Measurements from ENCODE around the gene PRPF38B. TPM values are rescaled to one million over a fixed set of nuclear protein-coding genes. Genes with fewer than 3 reads are reported as not detected.

The PRPF38B gene
- total and polyA plus RNA-seq, 9 of the 15 experiments (the other 6 are each of a cell fraction or from before 2014, with no cell fraction given), result 25.3 to 85.5 (median 66.4) TPM

DNA sequence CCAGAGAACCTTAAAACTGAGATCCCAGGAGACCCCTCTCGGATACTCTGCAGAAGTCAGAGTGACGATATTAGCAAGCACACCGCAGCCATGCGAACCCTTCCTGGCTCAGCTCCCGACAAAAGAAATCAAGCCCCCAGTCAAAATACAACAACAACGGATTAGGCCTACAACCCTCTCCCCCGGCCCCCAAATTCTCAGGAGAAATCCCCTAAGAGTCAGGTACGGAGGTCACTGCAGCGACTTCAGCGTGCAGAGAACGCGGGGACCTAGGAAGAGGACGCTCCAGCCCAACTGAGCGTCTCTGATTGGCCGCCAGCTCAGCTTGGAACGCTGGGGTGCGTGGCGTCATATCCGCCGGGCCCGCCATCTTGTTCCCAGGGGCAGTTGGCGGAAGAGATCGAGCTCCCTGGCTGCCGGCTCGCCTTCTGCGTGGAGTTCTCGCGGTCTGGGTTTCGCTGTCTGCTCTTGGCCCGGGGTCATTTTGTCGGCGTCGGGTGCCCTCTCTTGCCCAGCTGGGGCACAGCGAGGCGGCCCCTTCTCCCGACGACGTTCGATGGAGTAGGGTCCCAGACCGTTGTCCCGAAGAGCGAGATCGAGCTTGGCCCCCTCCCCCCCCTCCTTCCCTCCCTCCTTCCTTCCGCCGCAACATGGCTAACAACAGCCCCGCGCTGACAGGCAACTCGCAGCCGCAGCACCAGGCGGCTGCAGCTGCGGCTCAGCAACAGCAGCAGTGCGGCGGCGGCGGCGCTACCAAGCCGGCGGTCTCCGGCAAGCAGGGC lies at the start of gene PRPF38B (continued):
- TF ChIP-seq, protein P1, sequence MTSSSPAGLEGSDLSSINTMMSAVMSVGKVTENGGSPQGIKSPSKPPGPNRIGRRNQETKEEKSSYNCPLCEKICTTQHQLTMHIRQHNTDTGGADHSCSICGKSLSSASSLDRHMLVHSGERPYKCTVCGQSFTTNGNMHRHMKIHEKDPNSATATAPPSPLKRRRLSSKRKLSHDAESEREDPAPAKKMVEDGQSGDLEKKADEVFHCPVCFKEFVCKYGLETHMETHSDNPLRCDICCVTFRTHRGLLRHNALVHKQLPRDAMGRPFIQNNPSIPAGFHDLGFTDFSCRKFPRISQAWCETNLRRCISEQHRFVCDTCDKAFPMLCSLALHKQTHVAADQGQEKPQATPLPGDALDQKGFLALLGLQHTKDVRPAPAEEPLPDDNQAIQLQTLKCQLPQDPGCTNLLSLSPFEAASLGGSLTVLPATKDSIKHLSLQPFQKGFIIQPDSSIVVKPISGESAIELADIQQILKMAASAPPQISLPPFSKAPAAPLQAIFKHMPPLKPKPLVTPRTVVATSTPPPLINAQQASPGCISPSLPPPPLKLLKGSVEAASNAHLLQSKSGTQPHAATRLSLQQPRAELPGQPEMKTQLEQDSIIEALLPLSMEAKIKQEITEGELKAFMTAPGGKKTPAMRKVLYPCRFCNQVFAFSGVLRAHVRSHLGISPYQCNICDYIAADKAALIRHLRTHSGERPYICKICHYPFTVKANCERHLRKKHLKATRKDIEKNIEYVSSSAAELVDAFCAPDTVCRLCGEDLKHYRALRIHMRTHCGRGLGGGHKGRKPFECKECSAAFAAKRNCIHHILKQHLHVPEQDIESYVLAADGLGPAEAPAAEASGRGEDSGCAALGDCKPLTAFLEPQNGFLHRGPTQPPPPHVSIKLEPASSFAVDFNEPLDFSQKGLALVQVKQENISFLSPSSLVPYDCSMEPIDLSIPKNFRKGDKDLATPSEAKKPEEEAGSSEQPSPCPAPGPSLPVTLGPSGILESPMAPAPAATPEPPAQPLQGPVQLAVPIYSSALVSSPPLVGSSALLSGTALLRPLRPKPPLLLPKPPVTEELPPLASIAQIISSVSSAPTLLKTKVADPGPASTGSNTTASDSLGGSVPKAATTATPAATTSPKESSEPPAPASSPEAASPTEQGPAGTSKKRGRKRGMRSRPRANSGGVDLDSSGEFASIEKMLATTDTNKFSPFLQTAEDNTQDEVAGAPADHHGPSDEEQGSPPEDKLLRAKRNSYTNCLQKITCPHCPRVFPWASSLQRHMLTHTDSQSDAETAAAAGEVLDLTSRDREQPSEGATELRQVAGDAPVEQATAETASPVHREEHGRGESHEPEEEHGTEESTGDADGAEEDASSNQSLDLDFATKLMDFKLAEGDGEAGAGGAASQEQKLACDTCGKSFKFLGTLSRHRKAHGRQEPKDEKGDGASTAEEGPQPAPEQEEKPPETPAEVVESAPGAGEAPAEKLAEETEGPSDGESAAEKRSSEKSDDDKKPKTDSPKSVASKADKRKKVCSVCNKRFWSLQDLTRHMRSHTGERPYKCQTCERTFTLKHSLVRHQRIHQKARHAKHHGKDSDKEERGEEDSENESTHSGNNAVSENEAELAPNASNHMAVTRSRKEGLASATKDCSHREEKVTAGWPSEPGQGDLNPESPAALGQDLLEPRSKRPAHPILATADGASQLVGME (CRISPR knock-in tag; IDR thresholded peaks at IDR 0.05), result peak; percentile 42; the same call in 1 of the 2 replicates
- TF ChIP-seq HDAC1 (IDR thresholded peaks at IDR 0.05), result peak in 1 of 2 experiments; percentile 80; a peak in 2 of 4 replicates
- no peak for TF ChIP-seq TFAM (CRISPR knock-in tag; conservative IDR thresholded peaks at IDR 0.05)
- TF ChIP-seq ZC3H4 (CRISPR knock-in tag; IDR thresholded peaks at IDR 0.05; ENCODE audit: borderline replicate concordance), result no peak
- peak; percentile 51 for TF ChIP-seq TEAD4 (IDR thresholded peaks at IDR 0.05; ENCODE audit: low read length)
- TF ChIP-seq TEAD4 (CRISPR knock-in tag; IDR thresholded peaks at IDR 0.05; ENCODE audit: borderline replicate concordance), result no peak
- 0 out of 2 replicates have a peak, but pooled peaks have one; percentile 16 for TF ChIP-seq ZC3H11A (IDR thresholded peaks at IDR 0.05; ENCODE audit: low read depth, low read length)
- peak in 1 of 2 experiments; percentile 45; a peak in 1 of 3 replicates for TF ChIP-seq CBX3 (IDR thresholded peaks at IDR 0.05; ENCODE audit: borderline replicate concordance in 1 of 2, low read length in 2 of 2)
- peak in 1 of 2 experiments; percentile 47; a peak in 1 of 4 replicates for TF ChIP-seq BCLAF1 (IDR thresholded peaks at IDR 0.05; ENCODE audit: borderline replicate concordance in 1 of 2, control insufficient read depth in 1 of 2, low read depth in 2 of 2, low read length in 1 of 2)
- peak; percentile 82; the same call in 1 of the 2 replicates for TF ChIP-seq HDAC2 (IDR thresholded peaks at IDR 0.05)
- TF ChIP-seq ZNF316 (IDR thresholded peaks at IDR 0.05), result 0 out of 2 replicates have a peak, but pooled peaks have one; percentile 1
- TF ChIP-seq ID3 (CRISPR knock-in tag; IDR thresholded peaks at IDR 0.05), result no peak
- TF ChIP-seq ID3 (tag; IDR thresholded peaks at IDR 0.05), result no peak
- peak; percentile 43; the same call in 1 of the 2 replicates for TF ChIP-seq ZKSCAN1 (IDR thresholded peaks at IDR 0.05; ENCODE audit: low read depth, low read length)
- TF ChIP-seq LCOR (CRISPR knock-in tag; IDR thresholded peaks at IDR 0.05), result peak; percentile 77
- TF ChIP-seq MAX (CRISPR knock-in tag; IDR thresholded peaks at IDR 0.05), result peak; percentile 61; the same call in 1 of the 2 replicates
- TF ChIP-seq HIVEP1 (CRISPR knock-in tag; IDR thresholded peaks at IDR 0.05), result no peak
- TF ChIP-seq HNRNPLL (IDR thresholded peaks at IDR 0.05; ENCODE audit: low read depth, low read length, poor library complexity, severe bottlenecking), result peak; percentile 84

Measured in K562 (cell line).